Right lobe of liver (tissue), 6 donors: ENCODE measurements around the gene PCNX2. TPM values are rescaled to one million over a fixed set of nuclear protein-coding genes. Genes with fewer than 3 reads are reported as not detected.
"Not testable (repeated sequence)": the region's sequence is repeated elsewhere in the genome, so short reads cannot be mapped to it uniquely, and the experiment has no call there.

Experiments
- ATAC-seq, 4 donors: fragments of 200-7000 bp; cut with Tn5 transposase; one replicate each; pipeline ENCODE4 v1.9.1; 2020; ENCODE audit warnings: mild to moderate bottlenecking in 4 of 4, moderate library complexity in 4 of 4
- DNase-seq, 3 donors: peaks; one replicate each; pipeline ENCODE4 v3.0.0-alpha.2; 2020
- H3K27ac ChIP-seq, 3 donors: fragments of 200-600 bp; one replicate each; pipeline ENCODE4 v1.8.0; 2022
- H3K27me3 ChIP-seq, 2 donors: fragments of 200-600 bp; one replicate each; pipeline ENCODE4 v1.8.0; 2022
- H3K36me3 ChIP-seq, 4 donors: fragments of 200-600 bp; sonication (generic) in 1 of 4; one replicate each; pipeline versions ENCODE4 v1.5.1 to v1.8.0; 2017 to 2022; ENCODE audit warnings: control low read depth in 1 of 4
- H3K4me1 ChIP-seq, 4 donors: fragments of 200-600 bp; sonication (generic) in 1 of 4; one replicate each; pipeline versions ENCODE4 v1.5.1 to v1.8.0; 2017 to 2022; ENCODE audit warnings: control low read depth in 1 of 4
- H3K4me3 ChIP-seq, 3 donors: fragments of 200-600 bp; one replicate each; pipeline ENCODE4 v1.8.0; 2022
- H3K9me3 ChIP-seq, 4 donors: fragments of 200-600 bp; sonication (generic) in 1 of 4; one replicate each; pipeline versions ENCODE4 v1.5.1 to v1.8.0; 2017 to 2022; ENCODE audit warnings: control low read depth in 1 of 4
- POLR2A ChIP-seq: fragments of 450-650 bp; IDR thresholded peaks from one replicate; pipeline ENCODE4 v1.6.1; 2017; ENCODE audit warnings: antibody characterized with exemption, mild to moderate bottlenecking
- WGBS: methylation state at CpG from one replicate; pipeline ENCODE4 v1.1.6; 2018; ENCODE audit warnings: low coverage, low lambda C conversion rate; ENCODE audit not compliant: insufficient coverage; ENCODE audit errors: missing lambda C conversion rate; 5-methylcytosine and 5-hydroxymethylcytosine counted together
- intact Hi-C, 2 donors: fragments of 100-400 bp; cut with DNase I; formaldehyde crosslinking; loops; one replicate each; pipeline versions ENCODE4 v1.11.2 to v1.14.1; 2022
- total RNA-seq, 6 experiments: library from RNA; depleted of rRNA in 2 of 6; stranded (reverse); fragments of >200 nt in 2 of 6; fragmentation: NEBNext Ultra II Directional in 3 of 6; extraction: Animal tissue kit (Norgen Biotek cat#: 25700) in 3 of 6; gene quantifications; one replicate each; pipeline versions ENCODE4 v1.1.0 to v1.2.4, GENCODE V29; 2016 to 2023
- TF ChIP-seq, protein P1 (sequence below), 4 donors: fragments of 200-600 bp in 3 of 4; fragments of 450-650 bp in 1 of 4; IDR thresholded peaks; one replicate each; pipeline versions ENCODE4 v1.5.1 to v1.8.0; 2016 to 2022; ENCODE audit warnings: antibody characterized with exemption in 4 of 4, mild to moderate bottlenecking in 2 of 4
- donor health status: DM: no; HTN: yes; CAD: no.
- donor health status: DM: no; HTN: no; CAD: no.
- donor health status: DM: no; HTN: no; CAD: no.
- donor health status: DM: no; HTN: yes; CAD: no.
- donor health status: DM: no; HTN: yes; CAD: no.

PCNX2 gene
- total RNA-seq, 6 experiments from 2014 or later = 0.35 to 3.4 (median 0.82) TPM

DNA sequence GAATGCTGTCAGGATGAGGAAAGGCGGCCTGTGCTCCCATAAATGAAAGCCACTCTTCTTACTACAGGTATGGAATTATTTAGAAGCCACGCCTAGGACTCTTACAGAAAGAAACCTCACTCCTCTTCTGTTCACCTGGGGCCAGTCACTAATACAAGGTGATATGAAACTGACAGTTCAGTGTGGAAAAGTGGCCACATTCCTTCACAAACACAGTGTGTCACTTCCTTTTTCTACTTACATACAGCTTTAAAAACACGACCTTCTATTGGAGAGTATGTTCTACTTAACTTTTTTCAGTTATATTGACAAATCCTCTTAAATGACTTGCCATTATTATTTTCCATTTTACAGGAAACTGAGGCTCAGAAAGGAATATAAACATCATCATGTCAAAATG, 163.1 kb downstream of the PCNX2 start:
- H3K27ac ChIP-seq = no peak overlapping the region
- TF ChIP-seq POLR2A = no peak
- TF ChIP-seq, protein P1, sequence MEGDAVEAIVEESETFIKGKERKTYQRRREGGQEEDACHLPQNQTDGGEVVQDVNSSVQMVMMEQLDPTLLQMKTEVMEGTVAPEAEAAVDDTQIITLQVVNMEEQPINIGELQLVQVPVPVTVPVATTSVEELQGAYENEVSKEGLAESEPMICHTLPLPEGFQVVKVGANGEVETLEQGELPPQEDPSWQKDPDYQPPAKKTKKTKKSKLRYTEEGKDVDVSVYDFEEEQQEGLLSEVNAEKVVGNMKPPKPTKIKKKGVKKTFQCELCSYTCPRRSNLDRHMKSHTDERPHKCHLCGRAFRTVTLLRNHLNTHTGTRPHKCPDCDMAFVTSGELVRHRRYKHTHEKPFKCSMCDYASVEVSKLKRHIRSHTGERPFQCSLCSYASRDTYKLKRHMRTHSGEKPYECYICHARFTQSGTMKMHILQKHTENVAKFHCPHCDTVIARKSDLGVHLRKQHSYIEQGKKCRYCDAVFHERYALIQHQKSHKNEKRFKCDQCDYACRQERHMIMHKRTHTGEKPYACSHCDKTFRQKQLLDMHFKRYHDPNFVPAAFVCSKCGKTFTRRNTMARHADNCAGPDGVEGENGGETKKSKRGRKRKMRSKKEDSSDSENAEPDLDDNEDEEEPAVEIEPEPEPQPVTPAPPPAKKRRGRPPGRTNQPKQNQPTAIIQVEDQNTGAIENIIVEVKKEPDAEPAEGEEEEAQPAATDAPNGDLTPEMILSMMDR (IDR thresholded peaks at IDR 0.05) = no peak
- WGBS = 75% methylated on average over 3 of the region's 3 CpGs
- H3K27me3 ChIP-seq = no peaks in the 10 kb centered on the region
- H3K4me1 ChIP-seq = no peaks in the 10 kb centered on the region
- no peak overlapping the region for H3K4me3 ChIP-seq
- intact Hi-C loops = no loop called here
- DNase-seq = no peak
- H3K36me3 ChIP-seq = no peaks in the 10 kb centered on the region
- H3K9me3 ChIP-seq = no peaks in the 10 kb centered on the region
- ATAC-seq = no peak

DNA sequence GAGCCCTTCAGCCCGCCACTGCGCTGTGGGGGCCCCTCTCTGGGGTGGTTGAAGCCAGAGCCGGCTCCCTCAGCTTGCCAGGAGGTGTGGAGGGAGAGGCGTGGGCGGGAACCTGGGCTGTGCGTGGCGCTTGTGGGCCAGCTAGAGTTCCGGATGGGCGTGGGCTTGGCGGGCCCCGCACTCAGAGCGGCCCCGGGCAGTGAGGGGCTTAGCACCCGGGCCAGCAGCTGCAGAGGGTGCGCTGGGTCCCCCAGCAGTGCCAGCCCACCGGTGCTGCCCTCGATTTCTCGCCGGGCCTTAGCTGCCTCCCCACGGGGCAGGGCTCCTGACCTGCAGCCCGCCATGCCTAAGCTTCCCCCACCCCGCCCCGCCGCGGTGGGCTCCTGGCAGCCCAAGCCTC, 166.5 kb downstream of the PCNX2 start:
- H3K27ac ChIP-seq, H3K4me3 ChIP-seq, ATAC-seq, H3K4me1 ChIP-seq, H3K36me3 ChIP-seq, intact Hi-C loops, H3K9me3 ChIP-seq, DNase-seq, H3K27me3 ChIP-seq: not testable (repeated sequence)
- WGBS = 93% methylated on average over 10 of the region's 25 CpGs

DNA sequence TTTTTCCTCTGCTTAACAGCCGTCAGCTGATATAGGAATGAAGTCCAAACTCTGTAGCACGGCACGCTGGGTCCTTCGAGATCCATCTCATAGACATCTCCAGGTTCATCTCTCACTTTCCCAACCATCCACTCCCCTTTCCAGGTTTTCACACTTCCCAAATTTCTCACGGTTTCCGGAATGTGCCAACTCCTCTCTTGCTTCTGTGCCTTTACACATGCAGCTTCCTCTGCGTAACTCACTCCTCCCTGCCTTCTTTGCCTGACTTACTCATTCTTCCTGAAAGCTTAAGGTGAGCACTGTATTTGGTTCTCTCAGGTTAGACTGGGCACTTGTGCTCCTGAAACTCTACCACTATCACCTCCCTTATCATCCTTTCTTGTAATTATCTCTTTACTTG, 168.4 kb downstream of the PCNX2 start:
- TF ChIP-seq POLR2A = no peak
- TF ChIP-seq, protein P1 (IDR thresholded peaks at IDR 0.05) = no peak
- Histone ChIP-seq H3K4me3 (no peak overlapping the region), H3K27ac (no peak overlapping the region), H3K4me1 (no peaks in the 10 kb centered on the region), H3K9me3 (no peaks in the 10 kb centered on the region), H3K27me3 (no peaks in the 10 kb centered on the region), H3K36me3 (no peaks in the 10 kb centered on the region)
- 50% methylated on average over 7 of the region's 7 CpGs for WGBS
- intact Hi-C loops = no loop called here
- DNase-seq (no peak), ATAC-seq (no peak)

DNA sequence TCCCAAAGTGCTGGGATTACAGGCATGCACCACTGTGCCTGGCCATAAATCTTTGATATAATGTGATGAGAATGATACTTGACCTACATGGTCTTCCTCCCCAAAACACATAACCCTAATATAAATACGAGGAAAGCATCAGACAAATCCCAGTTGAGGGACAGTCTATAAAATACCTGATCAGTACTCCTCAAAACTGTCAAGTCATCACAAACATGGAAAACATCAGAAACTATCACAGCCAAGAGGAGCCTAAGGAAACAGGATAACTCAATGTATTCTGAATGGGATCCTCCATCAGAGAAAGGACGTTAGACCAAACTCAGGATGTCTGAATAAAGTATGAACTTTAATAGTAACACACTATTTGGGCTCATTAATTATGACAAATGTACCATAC, 172.7 kb downstream of the PCNX2 start:
- no peaks in the 10 kb centered on the region for H3K4me1 ChIP-seq
- WGBS = 53% methylated on average over 2 of the region's 2 CpGs
- ATAC-seq (no peak), DNase-seq (no peak)
- no peak overlapping the region for H3K4me3 ChIP-seq
- H3K27me3 ChIP-seq = no peaks in the 10 kb centered on the region
- intact Hi-C loops = no loop called here
- TF ChIP-seq, protein P1 (IDR thresholded peaks at IDR 0.05) = no peak
- no peak for TF ChIP-seq POLR2A
- no peaks in the 10 kb centered on the region for H3K9me3 ChIP-seq
- H3K36me3 ChIP-seq = no peaks in the 10 kb centered on the region
- H3K27ac ChIP-seq = no peak overlapping the region

DNA sequence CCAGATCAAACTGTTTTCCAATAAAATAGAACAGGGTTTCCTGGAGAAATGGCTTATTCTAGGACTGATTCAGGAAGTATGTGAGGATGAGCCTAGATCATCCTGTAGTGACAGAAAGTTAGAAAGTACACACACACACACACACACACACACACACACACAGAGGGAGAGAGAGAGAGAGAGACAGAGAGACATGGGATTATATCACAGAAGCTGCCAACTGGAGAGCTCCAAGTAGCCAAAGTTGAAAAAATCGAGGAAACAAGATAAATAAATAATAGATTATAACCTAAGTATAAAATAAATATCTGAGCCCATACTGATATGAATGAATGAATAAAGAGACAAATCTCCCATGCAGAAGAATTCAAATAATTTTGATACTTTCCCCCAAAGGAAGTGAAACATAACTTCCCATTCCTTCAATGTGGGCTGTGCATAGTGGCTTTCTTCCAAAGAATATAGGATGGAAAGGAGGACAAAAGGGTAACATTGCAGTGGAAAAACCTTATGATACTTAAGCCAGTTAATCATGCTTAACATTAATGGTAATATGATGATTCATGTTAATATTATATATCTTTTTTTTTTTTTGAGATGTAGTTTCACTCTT, 173.5 kb downstream of the PCNX2 start:
- Histone ChIP-seq H3K4me3 (no peak overlapping the region), H3K36me3 (no peaks in the 10 kb centered on the region), H3K4me1 (no peaks in the 10 kb centered on the region), H3K27ac (no peak overlapping the region), H3K27me3 (no peaks in the 10 kb centered on the region), H3K9me3 (no peaks in the 10 kb centered on the region)
- no peak for ATAC-seq
- TF ChIP-seq, protein P1 (IDR thresholded peaks at IDR 0.05) = no peak
- no peak for TF ChIP-seq POLR2A
- intact Hi-C loops = no loop called here
- WGBS = 53% methylated on average over 1 of the region's 1 CpG
- no peak for DNase-seq
